SH-SY5Y (cell line): Measurements from ENCODE around the gene NTSR1.

Source experiments
- GATA2 ChIP-seq: IDR thresholded peaks from 2 replicates; pipeline ENCODE4 v1.6.1; 2011; ENCODE audit warnings: mild to moderate bottlenecking, low read depth, low read length
- GATA3 ChIP-seq: IDR thresholded peaks from 2 replicates; pipeline ENCODE4 v1.6.1; 2011; ENCODE audit warnings: low read depth, mild to moderate bottlenecking, low read length, moderate library complexity

The NTSR1 gene

GRCh38 chr20:62708591-62709536 lies at the start of gene NTSR1:
NTSR1 (plus strand) TSS chr20:62708836; CDS start chr20:62709208, 372 bp downstream.
- TF ChIP-seq GATA2 (no peak), GATA3 (no peak)

- TF ChIP-seq GATA3 = no peak
- TF ChIP-seq GATA2 = no peak
These were observed 49.0 kb upstream of the NTSR1 start for GRCh38 chr20:62659488-62660239.

- TF ChIP-seq GATA3 = no peak
- TF ChIP-seq GATA2 = no peak
These were observed 48.4 kb upstream of the NTSR1 start for GRCh38 chr20:62660240-62660615.

- TF ChIP-seq GATA3 (no peak), GATA2 (no peak)
These were observed 47.9 kb upstream of the NTSR1 start for GRCh38 chr20:62660768-62661167.

GRCh38 chr20:62661647-62662046 lies 47.0 kb upstream of the NTSR1 start:
- TF ChIP-seq GATA3 (no peak), GATA2 (no peak)

GRCh38 chr20:62662422-62662821 lies 46.2 kb upstream of the NTSR1 start:
- TF ChIP-seq GATA2 (no peak), GATA3 (no peak)

- TF ChIP-seq GATA3 (no peak), GATA2 (no peak)
These were observed 45.3 kb upstream of the NTSR1 start for GRCh38 chr20:62663145-62664018.

GRCh38 chr20:62664019-62664971 lies 44.3 kb upstream of the NTSR1 start:
- TF ChIP-seq GATA3 (no peak), GATA2 (no peak)

- TF ChIP-seq GATA3 (no peak), GATA2 (no peak)
These were observed 43.4 kb upstream of the NTSR1 start for GRCh38 chr20:62665153-62665754.

- TF ChIP-seq GATA3 = no peak
- no peak for TF ChIP-seq GATA2
These were observed 42.6 kb upstream of the NTSR1 start for GRCh38 chr20:62665826-62666735.

- TF ChIP-seq GATA3 = no peak
- TF ChIP-seq GATA2 = no peak
These were observed 41.7 kb upstream of the NTSR1 start for GRCh38 chr20:62666736-62667529.
